Natural killer cell (primary cell): ENCODE data around the gene TSTD1. TPM values are rescaled to one million over a fixed set of nuclear protein-coding genes. Genes with fewer than 3 reads are reported as not detected.
"Not testable (repeated sequence)": the region's sequence is repeated elsewhere in the genome, so short reads cannot be mapped to it uniquely, and the experiment has no call there.

Source experiments
- ATAC-seq, 3 donors: fragments of 150-1000 bp in 2 of 3; fragments of 200-7000 bp in 1 of 3; cut with Tn5 transposase; 1 replicate in 1 of 3; 2 replicates in 2 of 3; pipeline ENCODE4 v1.10.0; 2021; ENCODE audit warnings: mild to moderate bottlenecking in 2 of 3, moderate library complexity in 2 of 3
- DNase-seq, 2 donors: peaks; one replicate each; pipeline versions ENCODE4 v3.0.0 to v3.0.0-alpha.2; 2013 to 2021; ENCODE audit warnings: mixed read lengths in 1 of 2
- H3K27ac ChIP-seq: one replicate; pipeline ENCODE4 v1.5.1; 2013; ENCODE audit warnings: mild to moderate bottlenecking, low read length
- H3K27me3 ChIP-seq: one replicate; pipeline ENCODE4 v1.6.1; 2013; ENCODE audit warnings: low read length; ENCODE audit not compliant: control insufficient read depth, insufficient read depth
- H3K36me3 ChIP-seq: one replicate; pipeline ENCODE4 v1.6.1; 2013; ENCODE audit warnings: low read length; ENCODE audit not compliant: control insufficient read depth, insufficient read depth
- H3K4me1 ChIP-seq: one replicate; pipeline ENCODE4 v1.6.1; 2013; ENCODE audit warnings: low read length; ENCODE audit not compliant: control insufficient read depth, insufficient read depth
- H3K4me3 ChIP-seq: one replicate; pipeline ENCODE4 v1.5.1; 2013; ENCODE audit warnings: low read length
- H3K9me3 ChIP-seq: one replicate; pipeline ENCODE4 v1.6.1; 2013; ENCODE audit warnings: low read length; ENCODE audit not compliant: control insufficient read depth, insufficient read depth
- H3K27ac Mint-ChIP-seq, 2 donors: one replicate each; pipeline ENCODE4 v1.8.0; 2022; ENCODE audit warnings: mild to moderate bottlenecking in 2 of 2, mixed read lengths in 2 of 2, moderate library complexity in 1 of 2
- H3K27me3 Mint-ChIP-seq, 2 donors: one replicate each; pipeline ENCODE4 v1.8.0; 2022; ENCODE audit warnings: low read depth in 2 of 2, mixed read lengths in 2 of 2
- H3K36me3 Mint-ChIP-seq: one replicate; pipeline ENCODE4 v1.8.0; 2022; ENCODE audit warnings: mixed read lengths
- H3K4me1 Mint-ChIP-seq, 2 donors: one replicate each; pipeline ENCODE4 v1.8.0; 2022; ENCODE audit warnings: mixed read lengths in 2 of 2
- H3K4me3 Mint-ChIP-seq: one replicate; pipeline ENCODE4 v1.8.0; 2022; ENCODE audit warnings: mild to moderate bottlenecking, moderate library complexity, mixed read lengths
- H3K9me3 Mint-ChIP-seq, 2 donors: one replicate each; pipeline ENCODE4 v1.8.0; 2022; ENCODE audit warnings: mixed read lengths in 2 of 2
- CTCF ChIP-seq: fragments of 200-600 bp; IDR thresholded peaks from one replicate; pipeline ENCODE4 v1.8.0; 2022; ENCODE audit warnings: antibody characterized with exemption
- whole genome bisulfite sequencing: methylation state at CpG from one replicate; pipeline ENCODE4 v1.1.7; 2013; ENCODE audit warnings: missing lambda C conversion rate; ENCODE audit not compliant: insufficient coverage; 5-methylcytosine and 5-hydroxymethylcytosine counted together
- intact Hi-C: fragments of 100-400 bp; cut with micrococcal nuclease; formaldehyde crosslinking; loops from one replicate; pipeline ENCODE4 v1.14.2; 2022
- total RNA-seq, 4 donors: library from RNA; stranded (reverse); fragments of 120-200 nt in 1 of 4; gene quantifications; one replicate each; pipeline versions ENCODE4 v1.2.3 to v1.2.4, GENCODE V29; 2013 to 2022

The TSTD1 gene
- total RNA-seq, 3 donors from 2014 or later (not counting 1 experiment from before 2014, with no cell fraction given) = 31.8 to 36.3 (median 34.3) TPM

GRCh38 chr1:161016683-161017082 is 22.1 kb downstream of the TSTD1 start:
- peaks cover 46 to 53% of the 10 kb centered on the region in 2 donors for H3K4me1 Mint-ChIP-seq
- H3K36me3 ChIP-seq, H3K36me3 Mint-ChIP-seq, intact Hi-C loops, H3K27ac ChIP-seq, H3K4me3 Mint-ChIP-seq, H3K4me3 ChIP-seq, H3K27me3 ChIP-seq, H3K27ac Mint-ChIP-seq, H3K9me3 ChIP-seq, H3K27me3 Mint-ChIP-seq, DNase-seq, ATAC-seq, H3K9me3 Mint-ChIP-seq: not testable (repeated sequence)
- H3K4me1 ChIP-seq = peaks cover 43% of the 10 kb centered on the region
- WGBS = 94% methylated on average over 1 of the region's 1 CpG

DNA sequence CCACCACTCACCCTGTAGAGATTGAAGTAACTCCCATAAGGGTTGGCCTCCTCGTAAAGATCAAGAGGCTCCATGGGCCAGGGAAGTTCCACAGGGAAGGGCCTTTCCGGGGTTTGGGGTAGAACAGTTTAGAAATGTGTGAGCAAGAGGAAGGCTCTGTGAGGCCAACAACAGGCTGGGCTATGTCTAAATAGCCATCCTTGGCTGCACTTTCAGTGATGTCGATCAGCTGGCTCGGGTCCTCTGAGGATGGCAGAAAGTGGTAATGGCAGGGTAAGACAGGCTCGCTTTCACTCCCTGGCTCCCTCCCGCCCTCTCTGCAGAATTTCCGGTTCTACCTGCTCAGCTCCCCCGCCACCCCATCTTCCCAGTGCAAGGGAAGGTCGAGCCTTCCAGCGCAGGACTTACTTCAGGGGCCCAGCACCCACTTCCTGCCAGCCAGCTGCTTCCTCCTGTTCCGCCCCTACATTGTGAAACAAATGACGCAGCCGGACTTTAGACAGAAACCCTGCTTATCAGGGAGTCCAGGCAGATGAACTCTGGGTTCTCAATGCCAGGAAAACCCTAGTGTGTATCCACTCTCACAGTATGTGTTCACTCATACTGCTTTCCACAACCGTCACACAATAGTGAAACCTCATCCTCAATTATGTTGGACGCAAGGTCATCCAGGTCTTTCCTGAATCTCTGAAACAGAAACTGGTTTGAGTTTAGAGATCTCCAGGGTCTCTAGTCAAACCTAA is 25.1 kb downstream of the TSTD1 start:
- Histone ChIP-seq H3K36me3 (no peaks in the 10 kb centered on the region), H3K27ac (peak overlapping the region; percentile 81), H3K27me3 (no peaks in the 10 kb centered on the region), H3K4me3 (peak overlapping the region; percentile 7), H3K4me1 (peaks cover 25% of the 10 kb centered on the region), H3K9me3 (no peaks in the 10 kb centered on the region)
- TF ChIP-seq CTCF = no peak
- DNase-seq = peak; percentile 61 to 79
- intact Hi-C loops = no loop called here
- Mint-ChIP-seq H3K27me3 (no peaks in the 10 kb centered on the region), H3K27ac (peak overlapping the region; percentile 94 to 98), H3K4me1 (peaks cover 20 to 26% of the 10 kb centered on the region in 2 donors), H3K9me3 (no peaks in the 10 kb centered on the region), H3K4me3 (peak overlapping the region; percentile 87), H3K36me3 (no peaks in the 10 kb centered on the region)
- peak; percentile 88 to 93 (median 89) for ATAC-seq
- 4% methylated on average over 15 of the region's 15 CpGs for WGBS

DNA sequence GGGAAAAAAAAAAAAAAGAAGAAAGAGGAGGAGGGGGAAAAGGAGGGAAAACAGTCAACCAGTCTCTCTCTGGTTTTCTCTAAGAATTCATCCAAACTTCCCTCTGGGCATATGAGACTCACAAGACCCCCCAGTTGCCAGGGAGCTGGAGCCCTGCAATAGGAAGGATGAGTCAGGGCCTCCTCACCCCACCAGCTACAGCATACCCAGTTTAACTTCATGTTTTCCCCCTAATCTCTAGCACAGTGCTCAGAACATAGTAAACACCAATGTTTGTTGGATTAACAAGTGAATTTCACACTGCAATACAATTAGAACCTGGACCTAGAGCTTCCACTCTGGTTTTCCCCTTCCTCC is 25.7 kb downstream of the TSTD1 start:
- no peak for TF ChIP-seq CTCF
- intact Hi-C loops = no loop called here
- no peaks in the 10 kb centered on the region for H3K9me3 Mint-ChIP-seq
- DNase-seq (no peak), ATAC-seq (peak in 1 of 3 donors; percentile 47)
- peaks cover 25% of the 10 kb centered on the region for H3K4me1 ChIP-seq
- H3K27ac Mint-ChIP-seq = peak overlapping the region; percentile 94 to 98
- peak overlapping the region; percentile 81 for H3K27ac ChIP-seq
- peaks cover 20 to 22% of the 10 kb centered on the region in 2 donors for H3K4me1 Mint-ChIP-seq
- no peaks in the 10 kb centered on the region for H3K27me3 Mint-ChIP-seq
- no peaks in the 10 kb centered on the region for H3K27me3 ChIP-seq
- H3K4me3 ChIP-seq = peak overlapping the region; percentile 7
- H3K36me3 ChIP-seq = no peaks in the 10 kb centered on the region
- H3K9me3 ChIP-seq = no peaks in the 10 kb centered on the region
- H3K36me3 Mint-ChIP-seq = no peaks in the 10 kb centered on the region
- peak overlapping the region; percentile 87 for H3K4me3 Mint-ChIP-seq

- no peak for ATAC-seq
- H3K9me3 Mint-ChIP-seq = no peaks in the 10 kb centered on the region
- peak overlapping the region; percentile 37 for H3K4me3 Mint-ChIP-seq
- no peak overlapping the region for H3K27ac ChIP-seq
- no peaks in the 10 kb centered on the region for H3K9me3 ChIP-seq
- H3K4me1 Mint-ChIP-seq = peaks cover 19 to 20% of the 10 kb centered on the region in 2 donors
- H3K36me3 Mint-ChIP-seq = no peaks in the 10 kb centered on the region
- no peak overlapping the region for H3K4me3 ChIP-seq
- intact Hi-C loops = no loop called here
- no peaks in the 10 kb centered on the region for H3K27me3 ChIP-seq
- no peak for TF ChIP-seq CTCF
- H3K4me1 ChIP-seq = peaks cover 21% of the 10 kb centered on the region
- no peaks in the 10 kb centered on the region for H3K27me3 Mint-ChIP-seq
- no peaks in the 10 kb centered on the region for H3K36me3 ChIP-seq
- H3K27ac Mint-ChIP-seq = peak overlapping the region; percentile 64 to 98
- no peak for DNase-seq
- 88% methylated on average over 1 of the region's 3 CpGs for WGBS
These were observed 26.3 kb downstream of the TSTD1 start for GRCh38 chr1:161012420-161012819.
